HepG2 (cell line): ENCODE data around the gene LAMA5. TPM values are rescaled to one million over a fixed set of nuclear protein-coding genes. Genes with fewer than 3 reads are reported as not detected.
A peak's percentile ranks its signal among the peaks of the same experiment; 100 is the strongest.

Source experiments
- ATAC-seq: fragments of 200-7000 bp; cut with Tn5 transposase; 3 replicates; pipeline ENCODE4 v1.9.1; 2020; ENCODE audit warnings: mild to moderate bottlenecking, moderate library complexity
- BruUV-seq: library from RNA; stranded (reverse); fragments of 400-500 nt; replicated peaks from 2 replicates; lab custom pipeline; 2021; lab: Mats Ljungman, UMichigan
- CTCF ChIA-PET: fragments of 300-600 bp; formaldehyde crosslinking; extraction: SDS; loops from one replicate; lab custom pipeline; 2021; ENCODE audit warnings: low total read pairs, inconsistent platforms, low intra/inter-chr PET ratio; lab: Yijun Ruan, JAX
- POLR2A ChIA-PET: fragments of 350-600 bp; sonication (Branson Sonifier 250); formaldehyde crosslinking; loops from one replicate; lab custom pipeline; 2020; ENCODE audit warnings: antibody characterized with exemption, inconsistent platforms; lab: Yijun Ruan, JAX
- DNase-seq: peaks from one replicate; pipeline ENCODE4 v3.0.0-alpha.2; 2015; ENCODE audit warnings: low spot score
- FAIRE-seq: peaks from 3 replicates; lab custom pipeline; 2011; peaks lifted over from hg19 to GRCh38; lab: Jason Lieb, UNC
- H2AFZ ChIP-seq: one replicate; pipeline ENCODE4 v1.6.1; 2011; ENCODE audit warnings: low read length, inconsistent platforms
- H3K27ac ChIP-seq: fragments of 300-600 bp; 3 replicates; pipeline ENCODE4 v1.8.0; 2011; ENCODE audit warnings: mixed run types, mild to moderate bottlenecking, mixed read lengths, low read length, inconsistent platforms; ENCODE audit not compliant: insufficient read depth; ENCODE audit errors: extremely low read length
- H3K27me3 ChIP-seq, 2 experiments: fragments of 200-600 bp in 1 of 2; 2 replicates in 1 of 2; 3 replicates in 1 of 2; pipeline versions ENCODE4 v1.6.0 to v1.8.0; 2011; ENCODE audit warnings: low read length in 2 of 2, mild to moderate bottlenecking in 2 of 2, moderate library complexity in 2 of 2, inconsistent platforms in 1 of 2; ENCODE audit not compliant: insufficient read depth in 2 of 2, control insufficient read depth in 1 of 2
- H3K36me3 ChIP-seq, 2 experiments: fragments of 200-600 bp in 1 of 2; replicated peaks in 1 of 2; 2 replicates in 1 of 2; 3 replicates in 1 of 2; pipeline versions ENCODE4 v1.5.1 to v1.8.0; 2011; ENCODE audit warnings: low read length in 2 of 2, inconsistent platforms in 1 of 2; ENCODE audit not compliant: insufficient read depth in 2 of 2, control insufficient read depth in 1 of 2
- H3K4me1 ChIP-seq: 2 replicates; pipeline ENCODE4 v1.5.1; 2012; ENCODE audit warnings: low read length, inconsistent platforms; ENCODE audit not compliant: insufficient read depth
- H3K4me2 ChIP-seq: 2 replicates; pipeline ENCODE4 v1.6.0; 2011; ENCODE audit warnings: low read depth, low read length, inconsistent platforms
- H3K4me3 ChIP-seq, 3 experiments: fragments of 200-600 bp in 1 of 3; sonication (generic), shearing (Covaris generic) in 1 of 3; replicated peaks in 1 of 3; 2 replicates each; pipeline ENCODE4 v1.5.1; 2011 to 2016; ENCODE audit warnings: low read length in 3 of 3, inconsistent platforms in 2 of 3, low read depth in 2 of 3, mild to moderate bottlenecking in 2 of 3, control low read depth in 1 of 3, mixed read lengths in 1 of 3; ENCODE audit not compliant: insufficient read depth in 1 of 3
- H3K79me2 ChIP-seq: one replicate; pipeline ENCODE4 v1.6.1; 2011; ENCODE audit warnings: low read length, inconsistent platforms; ENCODE audit not compliant: insufficient read depth
- H3K9ac ChIP-seq: 2 replicates; pipeline ENCODE4 v1.6.0; 2011; ENCODE audit warnings: mild to moderate bottlenecking, low read depth, low read length, inconsistent platforms; ENCODE audit not compliant: insufficient read depth
- H3K9me3 ChIP-seq: 2 replicates; pipeline ENCODE4 v1.5.1; 2012; ENCODE audit warnings: mild to moderate bottlenecking, low read length
- H4K20me1 ChIP-seq: 2 replicates; pipeline ENCODE4 v1.6.0; 2011; ENCODE audit warnings: inconsistent platforms, mild to moderate bottlenecking, low read length, moderate library complexity; ENCODE audit not compliant: insufficient read depth
- AGO2 ChIP-seq: fragments of 200-400 bp; formaldehyde crosslinking; optimal IDR thresholded peaks from 2 replicates; pipeline ENCODE3; 2017; ENCODE audit warnings: mild to moderate bottlenecking, low read depth, low read length, moderate library complexity
- DNMT1 ChIP-seq: sonication (generic); formaldehyde crosslinking; IDR thresholded peaks from 2 replicates; pipeline ENCODE4 v1.5.1; 2020; ENCODE audit warnings: mild to moderate bottlenecking, missing genetic modification reagents
- HNRNPK ChIP-seq: fragments of 200-400 bp; formaldehyde crosslinking; IDR thresholded peaks from 2 replicates; pipeline ENCODE4 v1.6.1; 2018; ENCODE audit warnings: low read length, low read depth, moderate library complexity, mild to moderate bottlenecking; ENCODE audit not compliant: poor library complexity, severe bottlenecking
- HNRNPL ChIP-seq: fragments of 200-400 bp; formaldehyde crosslinking; IDR thresholded peaks from 2 replicates; pipeline ENCODE4 v1.6.1; 2017; ENCODE audit warnings: mild to moderate bottlenecking, low read depth, low read length
- KLF16 ChIP-seq, 2 experiments: sonication (generic) in 1 of 2; formaldehyde crosslinking in 1 of 2; IDR thresholded peaks; 2 replicates each; pipeline versions ENCODE4 v1.6.1 to v1.8.0; 2016 to 2023; ENCODE audit warnings: missing genetic modification reagents in 2 of 2, missing compliant biosample characterization in 1 of 2
- MBNL3 ChIP-seq: fragments of 250-450 bp; sonication (Bioruptor Pico); conservative IDR thresholded peaks from 2 replicates; pipeline ENCODE4 v1.8.0; 2022; ENCODE audit warnings: mild to moderate bottlenecking, inconsistent platforms
- NRL ChIP-seq: sonication (generic); formaldehyde crosslinking; IDR thresholded peaks from 2 replicates; pipeline ENCODE4 v1.5.0; 2020; ENCODE audit warnings: missing genetic modification reagents, mild to moderate bottlenecking, moderate library complexity, borderline replicate concordance
- PCBP1 ChIP-seq: fragments of 200-400 bp; formaldehyde crosslinking; IDR thresholded peaks from 2 replicates; pipeline ENCODE4 v1.6.1; 2017; ENCODE audit warnings: mild to moderate bottlenecking, low read depth, low read length, borderline replicate concordance
- POLR2G ChIP-seq: fragments of 200-400 bp; formaldehyde crosslinking; IDR thresholded peaks from 2 replicates; pipeline ENCODE4 v1.6.1; 2018; ENCODE audit warnings: mild to moderate bottlenecking, low read depth, low read length, moderate library complexity
- RARA ChIP-seq: IDR thresholded peaks from 2 replicates; pipeline ENCODE4 v1.6.1; 2016; ENCODE audit warnings: missing genetic modification reagents, missing compliant biosample characterization
- RXRA ChIP-seq: sonication (generic); formaldehyde crosslinking; IDR thresholded peaks from 2 replicates; pipeline ENCODE4 v1.5.1; 2020; ENCODE audit warnings: missing genetic modification reagents
- SYNCRIP ChIP-seq: fragments of 200-400 bp; formaldehyde crosslinking; IDR thresholded peaks from 2 replicates; pipeline ENCODE4 v1.6.1; 2018; ENCODE audit warnings: mild to moderate bottlenecking, low read depth, low read length; ENCODE audit not compliant: insufficient read depth
- XBP1 ChIP-seq: sonication (generic); formaldehyde crosslinking; IDR thresholded peaks from 2 replicates; pipeline ENCODE4 v1.5.0; 2020; ENCODE audit warnings: missing genetic modification reagents
- ZBTB33 ChIP-seq: sonication (generic); formaldehyde crosslinking; IDR thresholded peaks from 2 replicates; pipeline ENCODE4 v1.4.0; 2020; ENCODE audit warnings: missing genetic modification reagents
- ZNF263 ChIP-seq: sonication (generic); formaldehyde crosslinking; IDR thresholded peaks from 2 replicates; pipeline ENCODE4 v1.4.0; 2020; ENCODE audit warnings: missing genetic modification reagents
- ZNF530 ChIP-seq: sonication (generic); formaldehyde crosslinking; IDR thresholded peaks from 2 replicates; pipeline ENCODE4 v1.5.0; 2020; ENCODE audit warnings: low read depth, mild to moderate bottlenecking, missing genetic modification reagents
- ZNF780A ChIP-seq: sonication (generic); formaldehyde crosslinking; IDR thresholded peaks from 2 replicates; pipeline ENCODE4 v1.8.0; 2022; ENCODE audit warnings: mild to moderate bottlenecking, missing genetic modification reagents, moderate library complexity
- WGBS: methylation state at CpG from one replicate; pipeline ENCODE4 v1.1.6; 2017; ENCODE audit warnings: low lambda C conversion rate; 5-methylcytosine and 5-hydroxymethylcytosine counted together
- in situ Hi-C: cut with HindIII; loops from 2 replicates; pipeline ENCODE4 v1.10.0; 2017; ENCODE audit warnings: low pct_unique_long_range_greater_than_20kb; ENCODE audit not compliant: extremely low pct_ligation_motif_present
- intact Hi-C: fragments of 100-400 bp; cut with micrococcal nuclease; formaldehyde crosslinking; loops from one replicate; pipeline ENCODE4 v1.10.0; 2022; ENCODE audit not compliant: unreplicated experiment
- polyA plus RNA-seq, 8 experiments: library from polyadenylated mRNA; depleted of rRNA in 3 of 8; stranded (reverse) in 7 of 8; unstranded in 1 of 8; fragments of >200 nt; fragmentation: Illumina TruSeq in 4 of 8; extraction: Trizol in 4 of 8; gene quantifications; 2 replicates each; pipeline versions ENCODE4 v1.2.1 to v1.2.3, GENCODE V29; 2011 to 2016; ENCODE audit warnings: low read depth in 4 of 8, missing spikeins in 1 of 8, mixed read lengths in 1 of 8; ENCODE audit not compliant: insufficient read depth in 1 of 8
- total RNA-seq, 5 experiments: library from RNA; depleted of rRNA; stranded (reverse); fragments of >200 nt; fragmentation: Illumina TruSeq; extraction: Trizol; gene quantifications; 2 replicates each; pipeline ENCODE4 v1.2.3, GENCODE V29; 2016; ENCODE audit warnings: low read depth in 1 of 5

Gene LAMA5
- total and polyA plus RNA-seq, 2 of the 13 experiments (the other 11 are each of a cell fraction or from before 2014, with no cell fraction given), result 21.0 to 44.7 TPM

DNA sequence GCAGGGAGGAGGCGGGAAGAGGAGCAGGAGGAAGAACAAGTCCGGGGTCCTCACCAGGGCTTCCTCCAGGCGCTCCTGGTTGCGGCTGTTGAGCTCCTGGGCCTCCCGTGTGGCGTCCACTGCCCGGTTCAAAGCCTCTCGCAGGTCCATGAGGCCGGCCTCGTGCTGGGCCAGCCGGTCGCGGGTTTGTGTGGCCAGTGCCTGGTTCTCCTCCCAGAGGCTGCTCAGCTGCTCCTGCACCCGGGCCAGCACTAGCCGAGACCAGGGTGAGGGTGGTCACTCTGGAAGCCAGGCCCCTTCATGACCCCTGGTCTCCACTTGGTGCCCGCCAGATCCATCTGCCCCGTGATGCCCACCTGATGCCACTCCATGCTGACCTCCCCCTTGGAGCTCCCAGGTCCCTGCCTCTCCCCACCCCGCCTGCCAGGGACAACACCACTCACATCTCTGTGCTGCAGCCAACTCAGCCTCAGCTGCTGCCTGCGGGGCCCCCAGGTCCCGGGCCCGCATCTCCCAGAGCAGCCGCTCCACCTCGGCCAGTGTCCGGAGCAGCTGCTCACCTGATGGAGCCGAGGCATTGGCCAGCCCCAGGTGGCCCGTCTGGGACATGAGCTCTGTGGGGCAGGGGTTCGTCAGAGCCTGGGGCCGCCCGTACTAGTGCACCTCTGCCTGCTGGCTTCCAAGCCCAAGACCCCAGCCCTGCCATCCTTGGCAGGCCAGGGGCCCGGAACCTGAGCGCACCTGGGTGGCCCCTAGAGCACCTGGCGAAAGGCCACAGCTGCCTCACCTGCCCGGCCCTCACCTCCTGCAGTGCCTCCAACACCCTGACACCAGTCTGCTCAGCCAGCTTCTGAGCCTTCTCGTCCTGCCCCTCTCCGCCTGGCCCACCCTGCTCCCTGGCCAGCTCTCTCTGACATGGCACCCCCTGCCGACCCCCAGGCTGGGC lies 48.4 kb downstream of the LAMA5 start:
- 95% methylated on average over 23 of the region's 36 CpGs for WGBS
- intact Hi-C loops, result no loop called here
- Histone ChIP-seq H2AFZ (no peak overlapping the region), H3K4me3 (no peak overlapping the region), H3K4me1 (no peaks in the 10 kb centered on the region), H3K9me3 (no peaks in the 10 kb centered on the region), H4K20me1 (peaks cover 4% of the 10 kb centered on the region; the same call in 1 of the 2 replicates), H3K27ac (no peak overlapping the region), H3K79me2 (no peaks in the 10 kb centered on the region), H3K36me3 (peaks cover 44 to 71% of the 10 kb centered on the region in 2 experiments), H3K27me3 (no peaks in the 10 kb centered on the region), H3K9ac (no peak overlapping the region), H3K4me2 (no peak overlapping the region)
- no peak for DNase-seq
- BruUV-seq, result no TSS peak
- POLR2A ChIA-PET, result interaction anchor here (0.8 to 1.8 kb wide), 4 partner anchors 9 to 57 kb away, joined by 3 to 9 read pairs (median 4); no protein-coding TSS in a partner anchor
- CTCF ChIA-PET, result no interaction called here
- no peak for FAIRE-seq
- in situ Hi-C loops, result no loop called here
- peak; percentile 17 for ATAC-seq
- TF ChIP-seq ZNF780A (no peak), KLF16 (CRISPR knock-in tag; IDR thresholded peaks at IDR 0.05) (no peak), RARA (no peak), ZNF530 (CRISPR knock-in tag) (no peak), PCBP1 (0 out of 2 replicates have a peak, but pooled peaks have one; percentile 70), ZNF263 (CRISPR knock-in tag) (peak; percentile 61), MBNL3 (no peak), POLR2G (0 out of 2 replicates have a peak, but pooled peaks have one; percentile 29), NRL (CRISPR knock-in tag) (peak; percentile 40; the same call in 1 of the 2 replicates), XBP1 (no peak), AGO2 (peak; percentile 73), RXRA (CRISPR knock-in tag) (peak; percentile 21; the same call in 1 of the 2 replicates), HNRNPK (peak; percentile 77), ZBTB33 (peak; percentile 85), SYNCRIP (no peak), HNRNPL (peak; percentile 89), DNMT1 (CRISPR knock-in tag) (peak; percentile 31; the same call in 1 of the 2 replicates)
